Activated CD4-positive, alpha-beta memory T cell treated with anti-CD3 and anti-CD28 coated beads, Interleukin-2, amount 10 ng/mL, durations not matched to agents 7 days and 5 days (primary cell): ENCODE results near the gene SOX6. TPM values are rescaled to one million over a fixed set of nuclear protein-coding genes. Genes with fewer than 3 reads are reported as not detected.

Experiments
- CTCF ChIA-PET: fragments of 350-600 bp; sonication (Branson Sonifier 250); formaldehyde crosslinking; loops from one replicate; lab custom pipeline; 2021; ENCODE audit warnings: antibody characterized with exemption, inconsistent platforms; lab: Charles Lee
- POLR2A ChIA-PET: fragments of 350-600 bp; sonication (Branson Sonifier 250); formaldehyde crosslinking; loops from one replicate; lab custom pipeline; 2021; ENCODE audit warnings: antibody characterized with exemption; lab: Charles Lee
- DNase-seq: peaks from one replicate; pipeline ENCODE4 v3.0.0-alpha.2; 2020
- H3K27ac Mint-ChIP-seq: one replicate; pipeline ENCODE4 v1.8.0; 2021; ENCODE audit warnings: mild to moderate bottlenecking, mixed read lengths
- H3K27me3 Mint-ChIP-seq: one replicate; pipeline ENCODE4 v1.8.0; 2021; ENCODE audit warnings: mixed read lengths
- H3K36me3 Mint-ChIP-seq: one replicate; pipeline ENCODE4 v1.8.0; 2021; ENCODE audit warnings: low read depth, mixed read lengths
- H3K4me1 Mint-ChIP-seq: one replicate; pipeline ENCODE4 v1.8.0; 2021; ENCODE audit warnings: mixed read lengths
- H3K4me3 Mint-ChIP-seq: one replicate; pipeline ENCODE4 v1.8.0; 2021; ENCODE audit warnings: mild to moderate bottlenecking, mixed read lengths
- H3K9me3 Mint-ChIP-seq: one replicate; pipeline ENCODE4 v1.8.0; 2021; ENCODE audit warnings: mixed read lengths
- total RNA-seq, 2 experiments: library from RNA; stranded (reverse); gene quantifications; one replicate each; pipeline ENCODE4 v1.2.3, GENCODE V29; 2021

Gene SOX6
- total RNA-seq, 2 experiments from 2014 or later: not detected

- no peaks in the 10 kb centered on the region for H3K27me3 Mint-ChIP-seq
- H3K27ac Mint-ChIP-seq: no peak overlapping the region
- no peak for DNase-seq
- CTCF ChIA-PET: no interaction called here
- H3K4me1 Mint-ChIP-seq: no peaks in the 10 kb centered on the region
- H3K4me3 Mint-ChIP-seq: no peak overlapping the region
- H3K9me3 Mint-ChIP-seq: no peaks in the 10 kb centered on the region
- POLR2A ChIA-PET: no interaction called here
- no peaks in the 10 kb centered on the region for H3K36me3 Mint-ChIP-seq
Observed at GRCh38 chr11:16124390-16124789, 232.0 kb downstream of the SOX6 start.

- Mint-ChIP-seq H3K27me3 (no peaks in the 10 kb centered on the region), H3K36me3 (no peaks in the 10 kb centered on the region), H3K4me1 (no peaks in the 10 kb centered on the region), H3K9me3 (no peaks in the 10 kb centered on the region), H3K4me3 (no peak overlapping the region), H3K27ac (no peak overlapping the region)
- ChIA-PET CTCF (no interaction called here), POLR2A (no interaction called here)
- DNase-seq: no peak
Observed at GRCh38 chr11:16121853-16122252, 234.5 kb downstream of the SOX6 start.

GRCh38 chr11:16120008-16120407 lies 236.3 kb downstream of the SOX6 start:
- DNase-seq: no peak
- Mint-ChIP-seq H3K27ac (no peak overlapping the region), H3K4me1 (no peaks in the 10 kb centered on the region), H3K4me3 (no peak overlapping the region), H3K9me3 (no peaks in the 10 kb centered on the region), H3K36me3 (no peaks in the 10 kb centered on the region), H3K27me3 (no peaks in the 10 kb centered on the region)
- ChIA-PET POLR2A (no interaction called here), CTCF (no interaction called here)

GRCh38 chr11:16117989-16118756 lies 238.2 kb downstream of the SOX6 start:
- Mint-ChIP-seq H3K4me3 (no peak overlapping the region), H3K36me3 (no peaks in the 10 kb centered on the region), H3K4me1 (no peaks in the 10 kb centered on the region), H3K27me3 (no peaks in the 10 kb centered on the region), H3K9me3 (no peaks in the 10 kb centered on the region), H3K27ac (no peak overlapping the region)
- DNase-seq: no peak
- POLR2A ChIA-PET: no interaction called here
- CTCF ChIA-PET: no interaction called here

GRCh38 chr11:16114978-16115871 lies 241.1 kb downstream of the SOX6 start:
- no peak for DNase-seq
- Mint-ChIP-seq H3K36me3 (no peaks in the 10 kb centered on the region), H3K4me1 (no peaks in the 10 kb centered on the region), H3K27me3 (no peaks in the 10 kb centered on the region), H3K4me3 (no peak overlapping the region), H3K27ac (no peak overlapping the region), H3K9me3 (no peaks in the 10 kb centered on the region)
- POLR2A ChIA-PET: no interaction called here
- CTCF ChIA-PET: no interaction called here

- DNase-seq: no peak
- Mint-ChIP-seq H3K27me3 (no peaks in the 10 kb centered on the region), H3K4me1 (no peaks in the 10 kb centered on the region), H3K9me3 (no peaks in the 10 kb centered on the region), H3K36me3 (no peaks in the 10 kb centered on the region), H3K4me3 (no peak overlapping the region), H3K27ac (no peak overlapping the region)
- ChIA-PET POLR2A (no interaction called here), CTCF (no interaction called here)
Observed at GRCh38 chr11:16114431-16114830, 241.9 kb downstream of the SOX6 start.

GRCh38 chr11:16111690-16112089 lies 244.7 kb downstream of the SOX6 start:
- no peak overlapping the region for H3K4me3 Mint-ChIP-seq
- H3K36me3 Mint-ChIP-seq: no peaks in the 10 kb centered on the region
- H3K9me3 Mint-ChIP-seq: peaks cover 2% of the 10 kb centered on the region
- no peaks in the 10 kb centered on the region for H3K27me3 Mint-ChIP-seq
- ChIA-PET CTCF (no interaction called here), POLR2A (no interaction called here)
- no peak overlapping the region for H3K27ac Mint-ChIP-seq
- DNase-seq: no peak
- no peaks in the 10 kb centered on the region for H3K4me1 Mint-ChIP-seq

- H3K9me3 Mint-ChIP-seq: peaks cover 2% of the 10 kb centered on the region
- ChIA-PET POLR2A (no interaction called here), CTCF (no interaction called here)
- H3K27me3 Mint-ChIP-seq: no peaks in the 10 kb centered on the region
- H3K36me3 Mint-ChIP-seq: no peaks in the 10 kb centered on the region
- DNase-seq: no peak
- H3K4me3 Mint-ChIP-seq: no peak overlapping the region
- no peaks in the 10 kb centered on the region for H3K4me1 Mint-ChIP-seq
- H3K27ac Mint-ChIP-seq: no peak overlapping the region
Observed at GRCh38 chr11:16110886-16111285, 245.5 kb downstream of the SOX6 start.

GRCh38 chr11:16099343-16099900 lies 256.9 kb downstream of the SOX6 start:
- no peak overlapping the region for H3K4me3 Mint-ChIP-seq
- ChIA-PET CTCF (no interaction called here), POLR2A (no interaction called here)
- no peaks in the 10 kb centered on the region for H3K4me1 Mint-ChIP-seq
- H3K27me3 Mint-ChIP-seq: no peaks in the 10 kb centered on the region
- peaks cover 11% of the 10 kb centered on the region for H3K9me3 Mint-ChIP-seq
- DNase-seq: no peak
- H3K36me3 Mint-ChIP-seq: no peaks in the 10 kb centered on the region
- no peak overlapping the region for H3K27ac Mint-ChIP-seq

- CTCF ChIA-PET: no interaction called here
- Mint-ChIP-seq H3K27ac (no peak overlapping the region), H3K9me3 (peaks cover 11% of the 10 kb centered on the region)
Observed at GRCh38 chr11:16098526-16099205, 257.7 kb downstream of the SOX6 start.

GRCh38 chr11:16097543-16097942 lies 258.8 kb downstream of the SOX6 start:
- no peaks in the 10 kb centered on the region for H3K36me3 Mint-ChIP-seq
- H3K4me3 Mint-ChIP-seq: no peak overlapping the region
- H3K27ac Mint-ChIP-seq: no peak overlapping the region
- H3K9me3 Mint-ChIP-seq: peaks cover 3% of the 10 kb centered on the region
- H3K4me1 Mint-ChIP-seq: no peaks in the 10 kb centered on the region
- ChIA-PET CTCF (no interaction called here), POLR2A (no interaction called here)
- DNase-seq: no peak
- H3K27me3 Mint-ChIP-seq: no peaks in the 10 kb centered on the region

More at GRCh38 chr11:16098526-16099205, 257.7 kb downstream of the SOX6 start:
- POLR2A ChIA-PET: no interaction called here
- no peaks in the 10 kb centered on the region for H3K4me1 Mint-ChIP-seq
- H3K27me3 Mint-ChIP-seq: no peaks in the 10 kb centered on the region
- DNase-seq: no peak
- no peaks in the 10 kb centered on the region for H3K36me3 Mint-ChIP-seq
- H3K4me3 Mint-ChIP-seq: no peak overlapping the region

GRCh38 chr11:16096336-16096735 lies 260.0 kb downstream of the SOX6 start:
- no peaks in the 10 kb centered on the region for H3K27me3 Mint-ChIP-seq
- no peak overlapping the region for H3K4me3 Mint-ChIP-seq
- H3K9me3 Mint-ChIP-seq: peaks cover 2% of the 10 kb centered on the region
- DNase-seq: no peak
- H3K36me3 Mint-ChIP-seq: no peaks in the 10 kb centered on the region
- ChIA-PET CTCF (no interaction called here), POLR2A (no interaction called here)
- H3K27ac Mint-ChIP-seq: no peak overlapping the region
- H3K4me1 Mint-ChIP-seq: no peaks in the 10 kb centered on the region

- no peak for DNase-seq
Observed at GRCh38 chr11:16095756-16096155, 260.6 kb downstream of the SOX6 start.

More at GRCh38 chr11:16095756-16096155, 260.6 kb downstream of the SOX6 start:
- ChIA-PET CTCF (no interaction called here), POLR2A (no interaction called here)
- H3K4me3 Mint-ChIP-seq: no peak overlapping the region
- peaks cover 2% of the 10 kb centered on the region for H3K9me3 Mint-ChIP-seq
- no peak overlapping the region for H3K27ac Mint-ChIP-seq
- H3K27me3 Mint-ChIP-seq: no peaks in the 10 kb centered on the region
- H3K4me1 Mint-ChIP-seq: no peaks in the 10 kb centered on the region
- H3K36me3 Mint-ChIP-seq: no peaks in the 10 kb centered on the region
